ENCODE data around the gene GPR68.

GPR68 gene, protein sequence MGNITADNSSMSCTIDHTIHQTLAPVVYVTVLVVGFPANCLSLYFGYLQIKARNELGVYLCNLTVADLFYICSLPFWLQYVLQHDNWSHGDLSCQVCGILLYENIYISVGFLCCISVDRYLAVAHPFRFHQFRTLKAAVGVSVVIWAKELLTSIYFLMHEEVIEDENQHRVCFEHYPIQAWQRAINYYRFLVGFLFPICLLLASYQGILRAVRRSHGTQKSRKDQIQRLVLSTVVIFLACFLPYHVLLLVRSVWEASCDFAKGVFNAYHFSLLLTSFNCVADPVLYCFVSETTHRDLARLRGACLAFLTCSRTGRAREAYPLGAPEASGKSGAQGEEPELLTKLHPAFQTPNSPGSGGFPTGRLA

DNA sequence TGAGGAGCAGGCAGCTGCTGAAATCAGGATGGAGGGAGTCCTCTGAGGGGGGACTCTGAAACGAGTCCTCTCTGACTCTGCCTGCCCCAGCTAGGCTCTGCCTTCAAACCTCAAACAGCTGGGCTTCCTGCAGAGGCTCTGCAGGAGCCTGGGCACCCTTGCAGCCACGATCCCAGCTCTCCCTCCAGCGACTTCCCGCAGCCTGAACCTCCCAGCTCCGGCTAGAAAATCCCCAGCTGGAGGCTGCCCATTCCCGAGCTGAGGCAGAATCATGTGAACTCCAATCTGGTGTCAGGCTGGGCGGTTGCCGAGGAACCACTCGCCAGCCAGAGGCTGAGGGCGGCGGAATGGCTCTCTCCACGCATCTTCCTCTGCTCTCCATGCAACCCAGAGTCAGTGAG lies at the start of gene GPR68:
TSS of gene GPR68 (minus strand) at position 204 of the 401 bp plus-strand sequence. CDS start 9,654 bp downstream, outside the sequence.
- peak; percentile 70 for DNase-seq

DNA sequence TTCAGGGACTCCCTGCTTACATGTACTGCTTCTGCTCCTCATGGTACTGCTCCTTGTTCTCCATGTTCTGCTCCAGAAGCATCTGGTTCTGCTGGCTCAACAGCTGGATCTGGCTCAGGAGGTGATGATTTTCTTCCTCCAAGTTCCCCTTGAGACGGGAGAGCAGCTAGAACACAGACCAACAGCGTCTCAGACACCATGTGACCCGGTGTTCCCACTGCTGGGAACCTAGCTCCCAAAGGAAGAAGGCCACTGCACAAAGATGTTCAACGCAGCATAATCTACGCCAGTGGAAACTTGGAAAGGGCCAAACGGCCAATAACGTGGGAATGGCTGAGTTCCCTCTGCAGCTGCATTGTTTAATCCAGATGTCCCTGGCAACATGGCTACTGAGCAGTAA lies 49.6 kb upstream of the GPR68 start:
- DNase-seq: no peak

DNA sequence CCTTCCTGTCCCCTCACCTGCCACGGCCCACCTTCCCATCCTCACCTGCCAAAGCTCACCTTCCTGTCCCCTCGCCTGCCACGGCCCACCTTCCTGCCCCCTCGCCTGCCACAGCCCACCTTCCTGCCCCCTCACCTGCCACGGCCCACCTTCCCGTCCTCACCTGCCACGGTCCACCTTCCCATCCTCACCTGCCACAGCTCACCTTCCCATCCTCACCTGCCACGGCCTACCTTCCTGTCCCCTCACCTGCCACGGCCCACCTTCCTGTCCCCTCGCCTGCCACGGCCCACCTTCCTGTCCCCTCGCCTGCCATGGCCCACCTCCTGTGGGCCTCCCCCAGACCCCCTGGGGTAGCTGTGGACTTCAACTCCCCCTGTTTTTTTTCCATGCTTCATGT lies 48.8 kb upstream of the GPR68 start:
- no peak for DNase-seq

DNA sequence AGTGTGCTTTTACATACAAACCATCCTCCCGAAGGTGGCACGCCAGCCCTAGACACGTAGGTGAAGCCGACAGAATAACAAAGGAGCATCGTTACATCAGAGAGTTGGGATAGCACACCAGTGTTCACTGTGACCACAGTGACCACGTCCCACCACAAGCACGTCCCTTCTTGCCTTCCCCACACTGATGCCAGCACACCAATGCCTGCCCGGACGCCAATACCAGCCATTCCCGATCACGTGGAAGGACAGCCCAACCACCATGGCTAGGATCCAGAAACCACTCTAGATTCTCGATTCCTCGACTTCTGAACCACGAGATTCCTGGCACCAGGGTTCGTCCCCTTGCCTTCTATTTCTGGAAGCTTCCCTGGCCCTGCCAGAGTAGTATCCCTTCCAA lies 48.0 kb upstream of the GPR68 start:
- DNase-seq: no peak

DNA sequence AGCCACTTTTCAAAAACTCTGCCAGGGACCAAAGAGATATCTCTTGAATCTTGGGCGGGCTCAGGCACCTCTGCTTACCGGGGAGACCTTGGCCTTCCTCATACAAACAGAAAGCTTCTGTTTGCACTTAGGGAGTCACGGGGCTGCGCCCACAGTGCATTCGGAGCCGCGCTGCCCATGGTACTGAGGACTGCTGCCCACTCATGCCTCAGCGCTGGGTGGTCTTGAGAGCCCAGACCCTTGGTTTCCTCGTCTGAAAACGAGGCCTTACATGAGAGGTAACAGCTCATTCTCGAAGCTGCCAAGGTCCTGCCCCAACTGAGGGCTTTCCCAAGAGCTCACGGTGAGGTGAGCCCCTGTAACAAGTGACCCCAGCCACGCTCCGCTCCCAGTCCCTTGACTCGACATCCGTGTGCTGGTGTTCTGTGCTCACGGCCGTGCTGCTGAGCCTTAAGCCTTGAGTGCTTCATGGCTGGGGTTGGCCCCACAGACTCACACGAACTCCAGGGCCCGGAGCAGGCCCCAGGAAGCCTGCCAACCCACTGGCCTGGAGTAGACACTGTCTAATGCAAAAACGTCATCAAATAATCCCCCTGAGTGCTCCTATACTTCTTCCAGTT lies 47.4 kb upstream of the GPR68 start:
- no peak for DNase-seq

DNA sequence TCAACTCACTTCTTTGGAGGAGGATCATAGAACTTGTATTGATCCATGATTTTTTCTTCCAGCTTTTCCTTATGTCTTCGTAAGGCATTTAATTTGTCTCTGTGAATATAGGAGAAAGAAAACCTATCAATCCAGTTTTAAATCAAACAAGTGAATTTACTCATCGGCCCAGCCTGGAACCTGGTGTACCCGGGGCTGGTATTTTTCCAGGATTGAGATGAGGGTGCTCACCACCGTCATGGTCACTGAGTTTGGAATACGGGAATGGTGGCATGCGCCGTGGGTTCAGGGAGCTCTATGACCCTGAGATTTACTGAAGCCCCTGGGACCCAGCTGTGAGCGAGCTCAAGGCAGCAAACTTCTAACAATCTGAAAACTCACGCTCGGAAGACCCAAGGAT lies 46.5 kb upstream of the GPR68 start:
- DNase-seq: no peak

DNA sequence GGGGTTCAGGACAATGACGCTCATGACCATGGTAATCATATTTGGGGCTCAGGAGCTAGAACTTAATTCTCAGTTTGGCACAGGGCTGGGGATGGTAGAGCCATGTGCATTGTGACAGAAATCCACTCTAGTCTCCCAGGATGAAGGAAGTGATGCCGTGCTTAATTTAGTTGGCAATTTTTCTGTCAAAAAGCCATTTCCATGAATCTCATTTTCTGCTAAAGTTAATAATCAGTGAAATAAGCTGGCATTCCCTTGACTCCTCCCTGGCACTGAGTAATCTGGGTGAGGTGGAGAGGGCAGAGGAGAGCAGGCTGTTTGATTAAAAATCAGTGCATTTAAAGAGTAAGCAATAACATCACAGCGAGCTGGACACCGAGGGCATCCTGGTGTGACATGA lies 45.0 kb upstream of the GPR68 start:
- DNase-seq: no peak

DNA sequence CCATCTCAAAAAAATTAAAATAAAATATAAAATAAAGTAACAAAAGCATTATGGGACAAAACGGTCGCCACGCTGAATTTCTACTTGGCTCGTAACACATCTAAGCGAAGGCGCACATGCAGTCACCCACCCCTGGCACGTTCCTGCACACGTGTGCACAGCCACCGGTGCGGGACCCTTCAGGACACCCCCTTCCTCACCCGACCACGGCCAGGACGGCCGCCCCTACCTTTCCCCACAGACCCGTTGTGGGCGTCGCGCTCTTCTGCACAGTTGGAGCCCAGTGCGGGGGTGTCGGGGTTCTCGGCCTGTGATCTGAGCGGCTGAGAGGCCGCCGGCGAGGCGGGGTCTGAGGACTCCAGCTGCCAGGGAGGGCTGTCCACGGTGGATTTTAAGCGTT lies 44.4 kb upstream of the GPR68 start:
- no peak for DNase-seq

DNA sequence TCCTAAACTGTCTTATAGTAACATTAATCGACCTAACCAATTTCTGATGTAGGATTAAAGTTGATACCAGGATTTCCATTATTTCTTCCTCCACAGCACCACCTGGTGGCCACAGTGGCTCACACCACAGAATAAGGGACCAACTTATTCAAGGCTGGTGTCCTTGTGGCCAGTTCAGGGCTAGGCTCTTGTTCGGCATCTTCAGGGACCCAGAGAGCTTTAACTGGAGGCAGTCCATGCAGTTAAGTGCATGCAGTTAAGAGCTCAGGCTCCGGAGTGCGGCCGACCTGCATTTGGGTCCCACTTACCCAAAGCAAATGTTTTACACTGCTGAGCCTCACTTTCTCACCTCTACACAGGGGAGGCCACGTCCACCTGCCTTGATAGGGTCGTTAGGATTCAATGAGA lies 42.0 kb upstream of the GPR68 start:
- peak; percentile 81 for DNase-seq

DNA sequence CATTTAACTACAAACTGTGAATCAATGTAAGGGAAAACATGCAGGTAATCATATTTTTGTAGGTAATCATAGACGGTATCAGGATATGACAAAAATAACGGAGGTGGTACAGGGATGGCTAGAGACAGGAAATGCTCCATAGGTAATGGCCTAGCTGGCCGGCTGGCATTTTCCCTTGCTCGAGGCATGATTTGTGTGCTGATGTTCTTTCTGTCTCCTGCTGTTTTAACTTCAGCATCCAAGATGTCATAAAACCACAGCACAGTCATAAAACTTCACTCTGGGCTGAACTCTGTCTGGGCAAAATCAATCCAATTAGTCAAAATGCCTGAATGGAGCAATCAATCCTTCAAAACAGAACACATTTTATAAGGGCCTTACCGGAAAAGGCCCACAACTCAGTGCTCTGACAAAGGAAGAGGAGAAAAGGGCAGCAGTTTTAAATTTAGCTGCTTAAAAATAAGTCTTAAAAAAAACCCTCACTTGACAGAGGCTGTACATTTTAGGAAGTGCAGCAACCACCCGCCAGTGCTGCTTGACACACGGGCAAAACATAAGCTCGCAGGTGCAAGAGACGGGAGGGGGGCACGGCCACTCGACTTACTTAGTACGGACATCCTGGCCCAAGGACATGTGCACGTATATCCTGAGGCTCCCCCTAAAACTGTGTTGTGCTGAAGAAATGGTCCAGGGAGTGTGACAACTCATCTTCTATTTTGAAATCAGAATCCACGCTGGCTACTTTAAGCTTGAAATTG lies 40.5 kb upstream of the GPR68 start:
- DNase-seq: no peak

DNA sequence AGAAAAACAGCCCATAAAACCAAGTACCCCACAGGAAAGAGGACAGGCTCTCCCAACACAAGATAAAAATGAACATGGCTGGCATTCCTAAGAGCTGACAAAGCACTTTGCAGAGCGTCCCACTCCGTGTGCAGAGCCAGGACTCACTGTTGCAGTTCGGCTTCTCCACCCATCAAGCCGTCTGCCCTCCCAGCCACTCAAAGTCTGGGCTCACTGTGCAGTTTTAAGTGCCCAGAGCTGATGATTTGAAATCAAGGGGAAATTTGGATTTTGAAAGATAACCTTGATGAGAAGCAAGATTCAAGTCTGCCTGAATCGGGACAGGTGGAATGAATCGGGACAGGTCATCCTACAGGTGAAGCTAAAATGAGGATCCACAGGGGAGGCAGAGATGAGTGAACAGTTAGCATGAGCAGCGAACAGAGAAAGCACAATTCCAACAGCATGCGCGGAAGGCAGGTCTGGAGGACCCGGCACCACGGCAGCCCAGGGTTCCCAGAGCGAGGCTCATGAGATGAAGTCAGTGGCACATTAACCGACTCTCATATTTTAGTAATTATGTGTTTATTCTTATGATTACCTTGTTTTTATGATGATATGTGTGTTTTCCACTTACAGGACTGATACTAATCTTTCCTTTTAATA lies 39.8 kb upstream of the GPR68 start:
- peak; percentile 33 for DNase-seq

DNA sequence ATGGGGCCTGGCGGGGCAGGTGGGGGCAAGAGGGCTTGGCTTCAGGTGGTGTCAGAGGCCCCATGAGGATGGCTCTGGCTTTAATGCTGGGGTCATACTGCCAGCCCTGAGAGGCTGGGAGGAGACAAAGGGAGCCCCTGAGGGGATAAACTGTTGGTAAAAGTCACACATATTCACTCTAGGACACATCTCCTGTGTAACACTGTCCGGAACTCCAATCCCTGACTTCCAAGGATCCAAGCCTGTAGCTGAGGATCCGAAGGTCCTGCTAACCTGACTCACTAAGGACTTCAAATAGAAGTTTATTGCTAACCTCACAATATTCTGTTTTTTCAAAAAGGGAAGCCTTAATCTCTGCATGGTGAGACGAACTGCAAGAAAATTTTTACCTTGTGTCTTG lies 39.2 kb upstream of the GPR68 start:
- DNase-seq: no peak

DNA sequence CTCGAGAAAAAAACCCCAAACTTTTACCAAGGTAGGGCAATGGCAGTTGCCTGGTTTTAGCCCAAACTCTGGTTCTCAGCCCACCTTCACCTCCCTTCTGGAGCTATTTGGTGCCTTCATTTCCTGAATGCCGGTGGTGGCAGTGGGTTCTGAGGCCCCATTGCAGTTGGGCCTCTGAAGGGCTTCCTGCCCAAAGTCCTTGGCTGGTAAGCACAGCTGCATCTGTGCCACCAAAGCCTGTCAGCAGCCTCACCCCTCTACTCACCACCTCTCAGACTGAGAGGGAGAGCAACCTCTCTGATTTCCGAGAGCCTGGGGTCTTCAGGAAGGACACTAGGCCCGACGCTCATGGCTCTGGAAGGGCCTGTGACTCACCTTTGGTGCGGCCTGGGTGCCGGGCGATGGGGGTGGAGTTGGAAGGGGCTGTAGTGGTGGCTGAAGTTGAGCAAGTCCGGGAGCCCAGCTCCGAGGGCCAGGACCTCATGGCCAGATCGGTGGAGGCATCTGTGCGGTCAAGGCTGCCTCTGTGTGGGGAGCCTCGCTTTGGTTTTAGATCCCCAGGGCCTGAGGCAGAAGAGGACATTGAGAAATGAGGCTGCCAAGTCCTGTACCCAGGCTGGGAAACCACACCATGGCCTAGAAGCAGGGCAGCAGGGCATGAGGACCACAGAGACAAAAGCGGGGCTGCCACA lies 38.6 kb upstream of the GPR68 start:
- no peak for DNase-seq

DNA sequence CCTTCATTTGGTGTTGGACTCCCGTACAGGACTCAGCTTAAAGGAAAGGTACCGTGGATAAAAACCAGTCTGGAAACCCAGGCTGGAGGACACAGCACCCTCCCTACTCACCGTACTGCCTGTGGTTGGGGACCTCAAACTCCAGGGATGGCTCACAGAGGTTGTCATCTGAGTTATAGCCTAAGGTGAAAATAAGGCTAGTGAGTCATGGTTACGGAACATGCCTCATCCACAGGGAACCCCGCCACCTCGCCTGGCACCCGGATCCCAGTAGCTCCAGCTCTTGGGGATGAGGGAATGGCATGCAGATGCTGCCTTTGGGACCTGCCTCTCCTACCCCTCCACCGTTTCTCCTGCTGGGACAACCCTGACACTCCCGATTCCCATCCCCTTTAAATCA lies 36.8 kb upstream of the GPR68 start:
- no peak for DNase-seq

DNA sequence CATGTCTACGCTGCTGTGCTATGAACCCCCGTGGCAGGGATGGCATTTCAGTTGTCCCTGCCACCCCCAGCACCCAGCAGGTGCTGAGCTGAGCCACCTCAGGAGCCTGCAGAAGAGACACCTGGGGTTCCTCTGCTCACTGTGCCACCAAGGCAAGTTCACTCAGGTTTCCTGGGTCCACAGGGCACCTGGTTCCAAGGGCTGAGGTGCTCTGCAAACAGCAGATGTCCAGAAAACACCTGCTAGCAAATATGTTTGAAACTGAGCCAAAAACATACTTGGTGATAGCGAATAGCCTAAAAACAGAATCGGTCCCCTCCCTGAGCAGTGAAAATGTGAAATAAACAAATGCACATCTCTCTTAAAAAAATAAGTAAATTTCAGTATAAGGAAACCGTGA lies 35.6 kb upstream of the GPR68 start:
- peak; percentile 90 for DNase-seq

DNA sequence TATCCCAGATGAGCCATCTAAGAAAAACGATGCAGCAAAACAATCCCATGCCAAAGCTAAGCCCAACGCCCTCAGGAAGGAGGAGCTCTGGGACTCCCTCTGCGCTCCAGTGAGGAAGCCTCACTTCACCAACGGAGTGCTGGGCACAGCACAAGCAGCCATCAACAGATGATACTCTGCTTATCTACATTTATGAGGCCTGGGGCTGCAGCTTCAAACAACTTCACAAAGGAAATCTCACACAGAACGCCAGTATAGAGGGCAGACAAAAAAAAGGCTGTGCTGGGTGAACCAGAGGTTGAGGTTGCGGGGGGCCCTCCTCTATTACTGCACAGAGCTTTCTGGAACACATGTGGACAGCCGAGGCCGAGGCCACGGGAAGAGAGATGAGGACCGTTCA lies 34.9 kb upstream of the GPR68 start:
- no peak for DNase-seq

DNA sequence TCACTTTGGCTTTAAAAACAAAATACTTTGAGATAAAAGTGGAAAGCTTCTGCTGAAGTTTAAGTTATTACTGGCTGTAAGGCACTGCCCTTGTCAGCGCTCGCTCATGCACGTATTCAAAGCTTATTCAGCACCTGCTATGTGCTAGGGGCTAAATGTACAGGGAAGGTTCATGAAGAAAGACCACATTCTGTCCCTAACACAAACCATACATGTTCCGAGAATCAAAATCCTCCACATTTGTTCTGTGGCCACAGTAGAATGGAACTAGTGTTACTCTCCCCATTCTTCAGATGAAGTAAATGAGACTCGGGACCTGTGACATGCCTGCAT lies 33.8 kb upstream of the GPR68 start:
- no peak for DNase-seq

DNA sequence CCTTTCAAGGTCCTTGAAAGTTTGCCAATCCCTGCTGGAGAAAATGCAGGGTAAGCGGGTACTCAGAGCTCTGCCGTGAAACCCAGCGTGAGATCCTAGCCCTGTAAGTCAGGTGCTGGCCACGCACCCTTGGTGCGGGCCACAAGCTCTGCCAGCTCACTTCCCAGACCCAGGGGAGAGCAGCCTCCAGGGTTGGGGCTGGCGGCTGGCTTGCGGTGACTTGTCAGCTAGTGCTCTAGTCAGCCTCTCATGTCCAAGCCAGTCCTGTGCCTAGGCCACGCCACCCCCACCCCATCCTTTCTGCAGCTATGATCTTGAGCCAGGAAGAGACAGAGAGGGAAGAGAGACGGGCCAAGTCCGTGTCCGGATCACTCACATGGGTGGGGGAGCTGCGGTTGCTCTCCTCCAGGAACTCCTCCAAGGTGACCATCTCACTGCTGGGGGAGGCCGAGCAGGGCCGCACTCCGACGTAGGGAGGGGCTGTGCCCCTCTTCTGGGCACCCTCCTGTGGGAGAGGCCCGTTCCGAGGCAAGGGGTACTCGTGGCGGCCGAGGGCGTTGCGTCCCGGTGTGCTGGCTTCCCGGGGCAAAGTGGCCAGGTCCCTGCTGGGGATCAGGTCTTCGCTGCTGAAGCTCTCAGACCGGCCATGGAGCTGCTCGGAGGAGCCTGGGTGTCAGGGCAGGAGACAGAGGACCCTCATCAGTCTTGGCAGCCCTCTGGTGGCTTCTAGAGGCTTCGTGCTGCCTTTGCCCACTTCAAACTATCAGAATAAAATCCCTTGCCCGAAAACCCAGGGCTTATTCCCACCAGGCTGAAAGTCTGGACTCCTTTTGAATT lies 33.3 kb upstream of the GPR68 start:
- DNase-seq: peak; percentile 64

DNA sequence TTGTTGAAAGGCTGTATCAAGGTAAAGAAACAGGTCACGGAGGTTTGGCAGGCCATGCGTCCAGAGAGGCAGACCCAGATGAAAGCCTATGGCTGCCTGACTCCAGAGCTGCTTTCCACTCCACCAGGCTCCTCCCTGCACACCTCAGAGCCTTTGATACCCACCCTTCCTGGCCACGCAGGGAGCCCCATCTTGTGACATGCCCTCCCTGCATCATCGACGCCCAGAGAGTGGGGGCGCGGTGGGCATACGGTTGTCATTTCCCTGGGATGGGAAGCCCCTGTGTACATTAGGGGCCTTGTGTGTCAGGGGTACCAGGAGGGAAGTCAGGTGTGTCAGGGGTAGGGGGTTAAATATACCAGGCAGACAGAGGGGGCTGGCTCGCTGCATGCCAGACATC lies 30.3 kb upstream of the GPR68 start:
- DNase-seq: no peak

DNA sequence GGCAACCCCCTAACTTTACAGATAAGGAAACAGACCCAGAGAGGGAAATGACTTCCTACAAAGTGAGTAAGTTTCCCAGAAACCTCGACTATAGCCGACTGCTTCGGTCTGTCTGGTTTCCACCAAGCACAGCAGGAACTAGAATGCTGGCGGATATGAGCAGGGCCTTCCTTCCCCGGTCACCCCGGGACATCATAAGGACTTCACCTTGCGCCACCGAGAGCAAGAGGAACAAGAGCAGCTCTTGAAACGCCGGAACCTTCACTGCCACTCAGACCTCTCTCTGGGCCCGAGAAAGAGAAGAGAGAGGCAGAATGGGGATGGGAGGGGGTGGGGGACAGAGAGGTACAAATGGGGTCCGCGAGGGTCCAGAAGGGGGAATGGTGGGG lies 29.4 kb upstream of the GPR68 start:
- DNase-seq: no peak

DNA sequence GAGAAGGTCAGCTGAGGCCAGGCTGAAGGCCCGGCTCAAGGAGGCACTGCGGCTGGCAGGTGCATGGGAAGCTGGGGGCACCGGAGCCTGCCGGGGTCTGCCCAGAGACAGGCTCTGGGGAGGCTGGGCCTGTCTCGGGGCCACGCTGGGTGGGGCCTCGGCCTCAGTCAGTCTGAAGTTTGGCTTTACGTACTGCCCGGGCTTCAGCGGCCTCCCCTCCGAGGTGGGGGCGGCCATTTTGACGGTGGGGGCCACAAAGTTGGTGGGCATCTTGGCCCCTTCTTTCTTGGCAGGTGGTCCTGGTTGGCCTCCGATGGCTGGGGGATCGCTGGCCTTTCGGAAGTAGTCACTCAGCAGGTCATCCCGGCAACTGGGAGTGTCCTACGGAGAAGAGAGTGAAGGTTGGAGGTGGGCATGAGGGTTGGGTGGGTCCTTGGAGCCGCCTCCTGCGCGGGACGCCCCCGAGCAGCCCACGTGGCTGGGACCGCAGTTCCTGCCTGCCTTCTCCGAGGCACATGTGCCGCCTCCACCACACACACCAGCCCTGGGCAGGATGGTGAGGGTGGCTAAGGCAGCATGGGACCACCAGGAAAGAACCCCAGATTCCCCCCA lies 28.9 kb upstream of the GPR68 start:
- DNase-seq: no peak
